HG02678 (cell line): ENCODE data around the gene STEAP1B.

Experiments used
- ATAC-seq: cut with Tn5 transposase; IDR thresholded peaks from one replicate; pipeline ENCODE4 v1.9.1; 2021; ENCODE audit warnings: mild to moderate bottlenecking, moderate library complexity; ENCODE audit not compliant: unreplicated experiment

The STEAP1B gene

DNA sequence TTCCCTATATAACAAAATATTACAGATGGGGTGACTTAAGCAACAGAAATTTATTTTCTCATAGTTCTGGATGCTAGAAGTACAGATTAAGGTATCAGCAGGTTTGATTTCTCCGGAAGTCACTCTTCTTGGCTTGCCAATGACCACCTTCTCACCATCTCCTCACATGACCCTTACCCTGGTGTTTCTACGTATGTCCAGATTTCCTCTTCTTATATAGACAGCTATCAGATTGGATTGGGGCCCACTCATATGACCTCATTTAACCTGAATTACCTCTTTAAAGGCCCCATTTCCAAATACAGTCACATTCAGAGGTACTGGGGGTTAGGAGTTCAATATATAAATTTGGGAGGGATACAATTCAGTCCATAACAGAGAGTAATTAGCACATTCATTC is 126.1 kb downstream of the STEAP1B start:
- no peak for ATAC-seq

- no peak for ATAC-seq
These were observed 126.6 kb downstream of the STEAP1B start for GRCh38 chr7:22373388-22373787.

DNA sequence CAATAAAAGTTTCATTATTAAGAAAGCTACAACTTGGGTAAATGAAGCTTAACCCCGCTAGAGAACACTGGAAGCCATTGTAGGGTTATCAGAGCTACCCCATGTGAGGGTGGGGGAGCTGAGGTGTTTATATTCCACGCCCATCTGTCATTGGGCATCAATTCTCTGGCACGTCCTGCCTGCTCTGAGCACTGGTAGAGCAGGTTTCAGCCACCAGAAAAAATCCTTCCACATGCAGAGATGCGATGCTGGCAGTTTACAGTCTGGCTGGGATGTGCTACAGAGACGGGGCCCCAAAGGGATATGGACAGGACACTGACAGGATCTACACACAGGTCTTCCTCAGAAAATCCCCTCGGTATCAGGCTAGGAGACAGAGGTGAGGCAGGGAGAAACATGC is 127.1 kb downstream of the STEAP1B start:
- no peak for ATAC-seq

DNA sequence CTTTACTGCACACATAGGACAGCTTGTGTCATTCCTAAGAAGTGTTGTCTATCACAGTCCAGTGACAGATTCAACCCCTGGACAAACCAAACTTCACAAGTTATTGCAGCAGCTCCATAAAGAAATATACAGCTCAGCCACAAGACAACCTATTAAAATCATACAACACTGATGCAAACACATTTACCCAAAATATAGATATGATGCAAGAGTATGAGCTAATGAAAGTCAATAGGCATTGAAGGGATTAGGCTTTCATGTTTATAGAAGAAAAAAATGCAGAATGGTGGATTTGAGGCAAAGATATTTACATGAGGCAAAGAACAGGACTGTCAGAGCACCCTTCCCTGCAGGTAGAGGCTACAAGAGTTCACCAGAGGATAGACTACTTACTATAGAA is 128.1 kb downstream of the STEAP1B start:
- no peak for ATAC-seq
